ENCODE results near the gene ZNF470. TPM values are rescaled to one million over a fixed set of nuclear protein-coding genes. Genes with fewer than 3 reads are reported as not detected.

The ZNF470 gene
- total and polyA plus RNA-seq, 2 of the 13 experiments (the other 11 are each of a cell fraction or from before 2014, with no cell fraction given), result not detected

DNA sequence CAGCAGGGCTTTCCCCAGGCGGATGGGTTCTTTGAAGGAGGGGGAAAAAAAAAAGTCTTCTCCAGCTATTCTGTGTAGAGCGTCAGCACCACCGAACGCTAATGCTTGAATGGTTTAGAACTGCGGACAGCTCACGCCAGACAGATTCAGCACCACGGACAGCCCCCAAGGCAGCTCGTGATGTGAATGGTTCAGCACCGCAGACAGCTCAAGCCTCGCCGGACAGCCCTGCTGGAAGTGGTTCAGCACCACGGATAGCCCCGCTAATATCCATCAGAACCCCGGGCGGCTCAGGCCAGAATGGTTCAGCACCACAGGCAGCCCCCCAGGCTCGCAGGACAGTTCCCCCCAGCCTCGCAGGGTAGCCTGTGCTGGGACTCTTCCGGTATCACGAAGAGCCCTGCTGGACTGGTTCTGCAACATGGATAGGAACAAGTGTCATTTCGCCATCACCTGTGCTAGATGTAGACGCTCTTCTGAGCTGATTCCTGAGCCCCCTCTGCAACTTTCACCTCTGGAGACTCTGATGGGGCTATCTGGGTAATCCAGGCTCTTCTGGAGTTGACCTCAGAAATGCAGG, 70.8 kb downstream of the ZNF470 start (continued):
- TF ChIP-seq MYPOP (CRISPR knock-in tag; IDR thresholded peaks at IDR 0.05) (peak; percentile 96), ZNF652 (CRISPR knock-in tag; IDR thresholded peaks at IDR 0.05; ENCODE audit: borderline replicate concordance, low read depth) (peak; percentile 72; the same call in 1 of the 2 replicates), ZNF552 (CRISPR knock-in tag; IDR thresholded peaks at IDR 0.05; ENCODE audit: borderline replicate concordance) (peak; percentile 100), FLYWCH1 (CRISPR knock-in tag; IDR thresholded peaks at IDR 0.05) (peak; percentile 99), ZNF576 (CRISPR knock-in tag; IDR thresholded peaks at IDR 0.05) (peak; percentile 91; the same call in 1 of the 2 replicates), SSRP1 (CRISPR knock-in tag; IDR thresholded peaks at IDR 0.05) (no peak), EZH2 (conservative IDR thresholded peaks at IDR 0.05; ENCODE audit: low read depth, low read length) (no peak), PHB2 (IDR thresholded peaks at IDR 0.05; ENCODE audit: partially characterized antibody) (no peak), ZNF710 (CRISPR knock-in tag; IDR thresholded peaks at IDR 0.05; ENCODE audit: borderline replicate concordance) (peak; percentile 96), ZNF724P (CRISPR knock-in tag; IDR thresholded peaks at IDR 0.05; ENCODE audit: borderline replicate concordance) (peak; percentile 99), ZNF382 (CRISPR knock-in tag; IDR thresholded peaks at IDR 0.05; ENCODE audit: borderline replicate concordance) (peak; percentile 89), ZNF121 (CRISPR knock-in tag; IDR thresholded peaks at IDR 0.05) (peak; percentile 78), ZNF513 (CRISPR knock-in tag; conservative IDR thresholded peaks at IDR 0.05) (no peak), NAIF1 (CRISPR knock-in tag; IDR thresholded peaks at IDR 0.05; ENCODE audit: borderline replicate concordance) (peak; percentile 97), ZNF530 (CRISPR knock-in tag; IDR thresholded peaks at IDR 0.05; ENCODE audit: low read depth) (peak; percentile 99), MNT (IDR thresholded peaks at IDR 0.05) (no peak), RORA (CRISPR knock-in tag; IDR thresholded peaks at IDR 0.05) (peak; percentile 97), POLR2A (IDR thresholded peaks at IDR 0.05; ENCODE audit: insufficient read depth in 1 of 2, low read depth in 2 of 2, low read length in 2 of 2) (no peak)
- TF ChIP-seq, protein P1, sequence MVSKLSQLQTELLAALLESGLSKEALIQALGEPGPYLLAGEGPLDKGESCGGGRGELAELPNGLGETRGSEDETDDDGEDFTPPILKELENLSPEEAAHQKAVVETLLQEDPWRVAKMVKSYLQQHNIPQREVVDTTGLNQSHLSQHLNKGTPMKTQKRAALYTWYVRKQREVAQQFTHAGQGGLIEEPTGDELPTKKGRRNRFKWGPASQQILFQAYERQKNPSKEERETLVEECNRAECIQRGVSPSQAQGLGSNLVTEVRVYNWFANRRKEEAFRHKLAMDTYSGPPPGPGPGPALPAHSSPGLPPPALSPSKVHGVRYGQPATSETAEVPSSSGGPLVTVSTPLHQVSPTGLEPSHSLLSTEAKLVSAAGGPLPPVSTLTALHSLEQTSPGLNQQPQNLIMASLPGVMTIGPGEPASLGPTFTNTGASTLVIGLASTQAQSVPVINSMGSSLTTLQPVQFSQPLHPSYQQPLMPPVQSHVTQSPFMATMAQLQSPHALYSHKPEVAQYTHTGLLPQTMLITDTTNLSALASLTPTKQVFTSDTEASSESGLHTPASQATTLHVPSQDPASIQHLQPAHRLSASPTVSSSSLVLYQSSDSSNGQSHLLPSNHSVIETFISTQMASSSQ (IDR thresholded peaks at IDR 0.05; ENCODE audit: low read depth), result no peak
- TF ChIP-seq, protein P1 (CRISPR knock-in tag; IDR thresholded peaks at IDR 0.05; ENCODE audit: borderline replicate concordance), result peak; percentile 74
